ENCODE results near the gene LCN2. TPM values are rescaled to one million over a fixed set of nuclear protein-coding genes. Genes with fewer than 3 reads are reported as not detected.

LCN2 gene
- total RNA-seq, 1 donor from 2014 or later, result not detected

DNA sequence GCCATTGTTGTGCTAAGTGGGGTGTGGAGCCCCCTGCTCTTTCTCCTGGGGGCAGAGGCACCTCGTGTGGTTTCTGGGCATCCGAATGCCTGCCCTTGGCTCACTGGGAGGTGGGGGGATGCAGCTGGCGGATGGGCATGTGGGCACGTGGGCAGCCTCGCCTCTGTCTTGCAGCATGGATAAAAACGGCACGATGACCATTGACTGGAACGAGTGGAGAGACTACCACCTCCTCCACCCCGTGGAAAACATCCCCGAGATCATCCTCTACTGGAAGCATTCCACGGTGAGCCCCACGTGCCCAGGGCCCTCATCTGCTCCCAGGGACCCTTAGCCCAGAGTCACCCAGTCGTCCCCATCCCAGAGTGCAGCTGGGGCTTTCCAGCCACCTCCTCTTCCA lies 47.1 kb upstream of the LCN2 start:
- Histone ChIP-seq H3K4me3 (no peak overlapping the region), H3K4me1 (peaks cover 26 to 35% of the 10 kb centered on the region in 2 donors), H3K27me3 (no peaks in the 10 kb centered on the region), H3K9me3 (no peaks in the 10 kb centered on the region), H3K27ac (no peak overlapping the region), H3K36me3 (peaks cover 53 to 64% of the 10 kb centered on the region in 2 donors)
- DNase-seq (ENCODE audit: low spot score in 2 of 2), result no peak
- intact Hi-C loops (cut with DNase I), result no loop called here
- TF ChIP-seq, protein P1, sequence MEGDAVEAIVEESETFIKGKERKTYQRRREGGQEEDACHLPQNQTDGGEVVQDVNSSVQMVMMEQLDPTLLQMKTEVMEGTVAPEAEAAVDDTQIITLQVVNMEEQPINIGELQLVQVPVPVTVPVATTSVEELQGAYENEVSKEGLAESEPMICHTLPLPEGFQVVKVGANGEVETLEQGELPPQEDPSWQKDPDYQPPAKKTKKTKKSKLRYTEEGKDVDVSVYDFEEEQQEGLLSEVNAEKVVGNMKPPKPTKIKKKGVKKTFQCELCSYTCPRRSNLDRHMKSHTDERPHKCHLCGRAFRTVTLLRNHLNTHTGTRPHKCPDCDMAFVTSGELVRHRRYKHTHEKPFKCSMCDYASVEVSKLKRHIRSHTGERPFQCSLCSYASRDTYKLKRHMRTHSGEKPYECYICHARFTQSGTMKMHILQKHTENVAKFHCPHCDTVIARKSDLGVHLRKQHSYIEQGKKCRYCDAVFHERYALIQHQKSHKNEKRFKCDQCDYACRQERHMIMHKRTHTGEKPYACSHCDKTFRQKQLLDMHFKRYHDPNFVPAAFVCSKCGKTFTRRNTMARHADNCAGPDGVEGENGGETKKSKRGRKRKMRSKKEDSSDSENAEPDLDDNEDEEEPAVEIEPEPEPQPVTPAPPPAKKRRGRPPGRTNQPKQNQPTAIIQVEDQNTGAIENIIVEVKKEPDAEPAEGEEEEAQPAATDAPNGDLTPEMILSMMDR (IDR thresholded peaks at IDR 0.05), result no peak

DNA sequence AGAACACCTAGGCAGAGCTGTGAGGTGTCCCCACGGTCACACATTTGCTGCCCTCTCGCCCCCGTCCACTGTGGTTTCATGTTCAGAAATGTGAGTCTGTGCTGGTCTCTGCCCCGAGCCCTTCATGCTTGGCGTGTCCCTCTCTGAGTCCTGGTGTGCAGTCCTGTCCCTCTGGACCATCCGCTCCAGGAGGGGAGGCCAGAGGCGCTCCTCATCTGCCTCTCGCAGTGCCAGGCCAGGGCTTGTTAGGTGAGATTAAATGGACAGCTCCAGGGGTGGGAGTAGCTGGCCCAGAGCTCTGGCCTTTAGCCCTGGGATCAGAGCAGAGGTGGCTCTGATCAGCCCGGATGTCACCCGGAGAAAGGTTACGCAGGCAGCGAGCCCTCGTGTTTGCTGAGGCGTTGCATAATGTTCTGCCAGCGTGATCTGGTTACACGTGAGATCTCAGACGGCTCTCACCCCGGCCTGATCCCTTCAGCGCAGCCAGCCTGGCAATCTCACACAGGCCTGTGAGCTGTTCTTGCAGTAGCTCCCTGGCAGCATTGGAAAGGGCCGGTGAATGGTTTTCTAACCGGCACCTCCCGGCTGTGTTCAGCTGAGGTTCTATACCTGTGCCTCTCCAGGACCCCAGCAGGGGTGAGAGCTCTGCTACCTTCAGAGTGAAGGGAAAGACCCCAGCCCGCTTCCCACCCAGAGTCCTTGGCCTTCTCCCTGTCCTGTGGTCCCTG lies 46.2 kb upstream of the LCN2 start:
- no peak overlapping the region for H3K27ac ChIP-seq
- no peak overlapping the region for H3K4me3 ChIP-seq
- no peaks in the 10 kb centered on the region for H3K27me3 ChIP-seq
- peaks cover 20 to 27% of the 10 kb centered on the region in 2 donors for H3K4me1 ChIP-seq
- H3K36me3 ChIP-seq, result peaks cover 62 to 72% of the 10 kb centered on the region in 2 donors
- DNase-seq (ENCODE audit: low spot score in 2 of 2), result no peak
- no peaks in the 10 kb centered on the region for H3K9me3 ChIP-seq
- TF ChIP-seq, protein P1 (IDR thresholded peaks at IDR 0.05), result no peak
- intact Hi-C loops (cut with DNase I), result no loop called here

DNA sequence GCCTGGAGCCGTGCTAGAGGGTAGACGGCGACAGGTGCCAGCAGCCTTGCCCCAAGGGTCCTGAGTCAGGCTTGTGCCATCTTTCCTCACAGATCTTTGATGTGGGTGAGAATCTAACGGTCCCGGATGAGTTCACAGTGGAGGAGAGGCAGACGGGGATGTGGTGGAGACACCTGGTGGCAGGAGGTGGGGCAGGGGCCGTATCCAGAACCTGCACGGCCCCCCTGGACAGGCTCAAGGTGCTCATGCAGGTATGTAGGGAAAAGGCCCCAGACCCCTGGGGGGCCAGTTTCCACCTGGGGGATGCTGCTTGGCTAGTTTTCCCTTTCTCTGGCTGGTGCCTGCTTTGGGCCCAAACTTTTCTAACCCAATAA lies 45.7 kb upstream of the LCN2 start:
- Histone ChIP-seq H3K9me3 (no peaks in the 10 kb centered on the region), H3K4me1 (peaks cover 20 to 27% of the 10 kb centered on the region in 2 donors), H3K27me3 (no peaks in the 10 kb centered on the region), H3K36me3 (peaks cover 67 to 77% of the 10 kb centered on the region in 2 donors), H3K4me3 (no peak overlapping the region), H3K27ac (no peak overlapping the region)
- no peak for DNase-seq (ENCODE audit: low spot score in 2 of 2)
- TF ChIP-seq, protein P1 (IDR thresholded peaks at IDR 0.05), result no peak
- intact Hi-C loops (cut with DNase I), result no loop called here

DNA sequence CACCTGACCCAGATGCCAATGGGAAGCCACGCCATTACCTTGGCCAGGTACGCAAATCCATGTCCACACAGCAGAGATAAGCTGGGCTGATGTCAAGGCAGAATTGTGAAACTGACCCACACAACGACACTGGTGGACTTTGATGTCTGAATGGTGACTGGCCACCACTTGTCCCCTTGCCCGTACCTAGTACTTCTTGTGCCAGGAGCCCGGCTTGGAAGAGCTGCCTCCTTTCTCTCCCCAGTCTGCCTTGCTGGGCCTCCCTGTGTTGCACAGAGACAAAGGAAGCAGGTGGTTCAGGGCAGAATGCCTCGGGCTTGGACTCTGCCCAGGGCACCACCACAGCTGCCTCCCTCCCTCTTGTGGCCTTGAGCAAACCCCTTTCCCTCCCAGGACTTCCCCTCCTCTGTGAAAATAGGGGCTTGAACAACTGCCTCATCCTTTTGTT lies 45.1 kb upstream of the LCN2 start:
- Histone ChIP-seq H3K4me3 (no peak overlapping the region), H3K27me3 (no peaks in the 10 kb centered on the region), H3K4me1 (peaks cover 16 to 23% of the 10 kb centered on the region in 2 donors), H3K9me3 (no peaks in the 10 kb centered on the region), H3K27ac (no peak overlapping the region), H3K36me3 (peaks cover 67 to 83% of the 10 kb centered on the region in 2 donors)
- TF ChIP-seq, protein P1 (IDR thresholded peaks at IDR 0.05), result no peak
- DNase-seq (ENCODE audit: low spot score in 2 of 2), result no peak
- intact Hi-C loops (cut with DNase I), result no loop called here

DNA sequence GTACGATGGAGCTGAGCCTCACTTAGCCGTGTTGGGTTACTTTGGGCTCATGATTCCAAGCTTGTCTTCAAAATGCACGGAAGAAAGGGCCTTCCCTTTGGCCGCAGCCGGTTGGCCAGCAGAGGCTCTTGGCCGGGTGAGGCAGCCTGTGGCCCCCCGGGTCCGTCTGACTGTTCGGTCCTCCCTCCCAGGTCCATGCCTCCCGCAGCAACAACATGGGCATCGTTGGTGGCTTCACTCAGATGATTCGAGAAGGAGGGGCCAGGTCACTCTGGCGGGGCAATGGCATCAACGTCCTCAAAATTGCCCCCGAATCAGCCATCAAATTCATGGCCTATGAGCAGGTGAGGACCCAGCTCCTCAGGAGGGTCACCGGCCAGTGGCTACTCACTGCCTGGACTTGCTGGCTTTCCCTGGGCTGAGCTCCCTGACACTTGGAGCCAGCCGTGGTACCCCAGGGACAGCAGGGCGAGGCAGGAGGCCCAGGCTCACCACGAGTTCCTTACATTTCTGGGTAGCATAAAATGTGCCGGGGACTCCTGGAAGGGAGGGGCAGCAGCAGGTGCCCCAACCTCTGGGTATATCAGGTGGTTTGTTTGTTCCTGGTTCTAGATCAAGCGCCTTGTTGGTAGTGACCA lies 43.6 kb upstream of the LCN2 start:
- no peaks in the 10 kb centered on the region for H3K9me3 ChIP-seq
- TF ChIP-seq, protein P1 (IDR thresholded peaks at IDR 0.05), result no peak
- H3K4me1 ChIP-seq, result peaks cover 2 to 9% of the 10 kb centered on the region in 2 donors
- H3K36me3 ChIP-seq, result peaks cover 67 to 89% of the 10 kb centered on the region in 2 donors
- no peak for DNase-seq (ENCODE audit: low spot score in 2 of 2)
- no peak overlapping the region for H3K27ac ChIP-seq
- H3K27me3 ChIP-seq, result no peaks in the 10 kb centered on the region
- H3K4me3 ChIP-seq, result no peak overlapping the region
- intact Hi-C loops (cut with DNase I), result no loop called here
